Psoas muscle (tissue), 8 donors: ENCODE results near the gene ATG12. TPM values are rescaled to one million over a fixed set of nuclear protein-coding genes. Genes with fewer than 3 reads are reported as not detected.
"Not testable (repeated sequence)": the region's sequence is repeated elsewhere in the genome, so short reads cannot be mapped to it uniquely, and the experiment has no call there.

Experiments
- ATAC-seq, 4 donors: fragments of 200-7000 bp; cut with Tn5 transposase; one replicate each; pipeline ENCODE4 v1.9.1; 2020; ENCODE audit warnings: moderate library complexity in 3 of 4, mild to moderate bottlenecking in 2 of 4
- DNase-seq, 2 donors: peaks; one replicate each; pipeline ENCODE4 v3.0.0-alpha.2; 2020
- H3K27ac ChIP-seq: fragments of 200-600 bp; one replicate; pipeline ENCODE4 v1.8.0; 2022
- H3K27me3 ChIP-seq, 3 donors: fragments of 200-600 bp in 1 of 3; one replicate each; pipeline versions ENCODE4 v1.6.1 to v1.8.0; 2013 to 2022; ENCODE audit warnings: low read length in 2 of 3, mild to moderate bottlenecking in 2 of 3, moderate library complexity in 1 of 3; ENCODE audit not compliant: insufficient read depth in 3 of 3
- H3K36me3 ChIP-seq, 2 donors: fragments of 200-600 bp in 1 of 2; one replicate each; pipeline versions ENCODE4 v1.6.1 to v1.8.0; 2013 to 2022; ENCODE audit warnings: low read depth in 1 of 2, mild to moderate bottlenecking in 1 of 2, moderate library complexity in 1 of 2; ENCODE audit not compliant: insufficient read depth in 1 of 2
- H3K4me1 ChIP-seq: fragments of 200-600 bp; one replicate; pipeline ENCODE4 v1.8.0; 2022
- H3K4me3 ChIP-seq: fragments of 200-600 bp; one replicate; pipeline ENCODE4 v1.8.0; 2022; ENCODE audit warnings: mild to moderate bottlenecking
- H3K9me3 ChIP-seq: fragments of 200-600 bp; one replicate; pipeline ENCODE4 v1.8.0; 2022
- CTCF ChIP-seq: fragments of 200-600 bp; IDR thresholded peaks from one replicate; pipeline ENCODE4 v1.8.0; 2022; ENCODE audit warnings: antibody characterized with exemption
- WGBS, 3 donors: extraction: QIAGEN DNeasy Blood & Tissue Kit; methylation state at CpG; one replicate each; pipeline versions ENCODE4 v1.1.6 to v1.1.7; 2013; 5-methylcytosine and 5-hydroxymethylcytosine counted together
- intact Hi-C, 2 donors: fragments of 100-400 bp; cut with DNase I; formaldehyde crosslinking; loops; one replicate each; pipeline versions ENCODE4 v1.11.0 to v1.14.2; 2022
- polyA plus RNA-seq, 3 donors: library from polyadenylated mRNA; stranded (reverse); fragments of 200-250 nt; gene quantifications; one replicate each; pipeline ENCODE4 v1.2.3, GENCODE V29; 2013
- total RNA-seq, 4 donors: library from RNA; stranded (reverse); fragmentation: NEBNext Ultra II Directional in 2 of 4; extraction: Animal tissue kit (Norgen Biotek cat#: 25700) in 2 of 4; gene quantifications; one replicate each; pipeline versions ENCODE4 v1.2.1 to v1.2.4, GENCODE V29; 2021 to 2023
- donor health status: healthy with polysubstance abuse.
- donor health status: DM: no; HTN: no; CAD: no; lungs with moderate emphysema.
- donor health status: Bipolar disorder and iron deficiency.
- donor health status: healthy.
- donor health status: DM: yes; HTN: yes; CAD: no.
- donor health status: DM: no; HTN: no; CAD: no.
- donor health status: DM: no; HTN: no; CAD: no.
- donor health status: DM: yes; HTN: yes; CAD: no.

The ATG12 gene
- total and polyA plus RNA-seq, 7 donors, result 19.6 to 44.2 (median 32.8) TPM

GRCh38 chr5:115825948-115826347, 15.4 kb downstream of the ATG12 start:
- H3K36me3 ChIP-seq, result peaks cover 0 to 37% of the 10 kb centered on the region in 2 donors
- ATAC-seq, result no peak
- no peaks in the 10 kb centered on the region for H3K4me1 ChIP-seq
- TF ChIP-seq CTCF, result no peak
- H3K27me3 ChIP-seq, result peaks cover 0 to 4% (median 0%) of the 10 kb centered on the region in 3 donors
- 96 to 98% (median 98%) methylated on average over 4 of the region's 4 CpGs for WGBS, 3 donors
- no peak for DNase-seq
- no peaks in the 10 kb centered on the region for H3K9me3 ChIP-seq
- H3K27ac ChIP-seq, result no peak overlapping the region
- no peak overlapping the region for H3K4me3 ChIP-seq
- intact Hi-C loops, result no loop called here

- WGBS, 3 donors, result 88 to 100% (median 91%) methylated on average over 1 of the region's 1 CpG
- H3K27ac ChIP-seq, H3K27me3 ChIP-seq, DNase-seq, ATAC-seq, intact Hi-C loops, H3K4me3 ChIP-seq, H3K9me3 ChIP-seq, H3K4me1 ChIP-seq: not testable (repeated sequence)
- peaks cover 0 to 27% of the 10 kb centered on the region in 2 donors for H3K36me3 ChIP-seq
These were observed 16.4 kb downstream of the ATG12 start for GRCh38 chr5:115824983-115825382.

- no peak for TF ChIP-seq CTCF
- Histone ChIP-seq H3K4me3 (no peak overlapping the region), H3K9me3 (no peaks in the 10 kb centered on the region), H3K4me1 (no peaks in the 10 kb centered on the region), H3K27ac (no peak overlapping the region), H3K36me3 (no peaks in the 10 kb centered on the region), H3K27me3 (peaks cover 0 to 25% (median 8%) of the 10 kb centered on the region in 3 donors)
- WGBS, 3 donors, result 85 to 92% (median 87%) methylated on average over 1 of the region's 1 CpG
- DNase-seq (no peak), ATAC-seq (no peak)
- intact Hi-C loops, result no loop called here
These were observed 20.5 kb downstream of the ATG12 start for GRCh38 chr5:115820846-115821245.

- H3K27me3 ChIP-seq, result peaks cover 0 to 45% (median 13%) of the 10 kb centered on the region in 3 donors
- 89 to 93% (median 90%) methylated on average over 18 of the region's 18 CpGs for WGBS, 3 donors
These were observed 22.5 kb downstream of the ATG12 start for GRCh38 chr5:115818821-115819220.

GRCh38 chr5:115817386-115817785, 24.0 kb downstream of the ATG12 start:
- Histone ChIP-seq H3K27me3 (peaks cover 0 to 56% (median 13%) of the 10 kb centered on the region in 3 donors), H3K4me3 (peak overlapping the region; percentile 65), H3K9me3 (no peaks in the 10 kb centered on the region), H3K27ac (no peak overlapping the region), H3K36me3 (no peaks in the 10 kb centered on the region), H3K4me1 (no peaks in the 10 kb centered on the region)
- no peak for TF ChIP-seq CTCF
- DNase-seq, result no peak
- 89 to 93% (median 92%) methylated on average over 7 of the region's 7 CpGs for WGBS, 3 donors
- no peak for ATAC-seq
- intact Hi-C loops, result no loop called here

More at GRCh38 chr5:115818821-115819220, 22.5 kb downstream of the ATG12 start:
- Histone ChIP-seq H3K27ac (no peak overlapping the region), H3K4me3 (no peak overlapping the region), H3K9me3 (no peaks in the 10 kb centered on the region), H3K36me3 (no peaks in the 10 kb centered on the region), H3K4me1 (no peaks in the 10 kb centered on the region)
- no peak for TF ChIP-seq CTCF
- DNase-seq (no peak), ATAC-seq (no peak)
- intact Hi-C loops, result no loop called here
